ENCODE measurements around the gene MCCC2.
"Not testable (repeated sequence)": the region's sequence is repeated elsewhere in the genome, so short reads cannot be mapped to it uniquely, and the experiment has no call there.

Gene MCCC2

GRCh38 chr5:71662381-71662780, 75.2 kb downstream of the MCCC2 start:
- DNase-seq (ENCODE audit: low read depth): no peak

- no peak for DNase-seq (ENCODE audit: low read depth)
Observed at GRCh38 chr5:71663191-71663969, 76.2 kb downstream of the MCCC2 start.

GRCh38 chr5:71664615-71665014, 77.5 kb downstream of the MCCC2 start:
- not testable (repeated sequence) for DNase-seq (ENCODE audit: low read depth)

- no peak for DNase-seq (ENCODE audit: low read depth)
Observed at GRCh38 chr5:71666321-71666720, 79.2 kb downstream of the MCCC2 start.

GRCh38 chr5:71677977-71678376, 90.8 kb downstream of the MCCC2 start:
- DNase-seq (ENCODE audit: low read depth): no peak

GRCh38 chr5:71679714-71680113, 92.6 kb downstream of the MCCC2 start:
- DNase-seq (ENCODE audit: low read depth): no peak

GRCh38 chr5:71680510-71680909, 93.4 kb downstream of the MCCC2 start:
- no peak for DNase-seq (ENCODE audit: low read depth)

- DNase-seq (ENCODE audit: low read depth): no peak
Observed at GRCh38 chr5:71681296-71681695, 94.2 kb downstream of the MCCC2 start.

- DNase-seq (ENCODE audit: low read depth): no peak
Observed at GRCh38 chr5:71684309-71684708, 97.2 kb downstream of the MCCC2 start.

GRCh38 chr5:71693828-71694427, 106.8 kb downstream of the MCCC2 start:
- DNase-seq (ENCODE audit: low read depth): no peak

- DNase-seq (ENCODE audit: low read depth): no peak
Observed at GRCh38 chr5:71695071-71695470, 107.9 kb downstream of the MCCC2 start.

- no peak for DNase-seq (ENCODE audit: low read depth)
Observed at GRCh38 chr5:71695595-71695994, 108.5 kb downstream of the MCCC2 start.

- no peak for DNase-seq (ENCODE audit: low read depth)
Observed at GRCh38 chr5:71697967-71698366, 110.8 kb downstream of the MCCC2 start.

GRCh38 chr5:71699233-71699632, 112.1 kb downstream of the MCCC2 start:
- no peak for DNase-seq (ENCODE audit: low read depth)

GRCh38 chr5:71699751-71700150, 112.6 kb downstream of the MCCC2 start:
- DNase-seq (ENCODE audit: low read depth): no peak

- no peak for DNase-seq (ENCODE audit: low read depth)
Observed at GRCh38 chr5:71700803-71701202, 113.7 kb downstream of the MCCC2 start.

- DNase-seq (ENCODE audit: low read depth): no peak
Observed at GRCh38 chr5:71701407-71701806, 114.3 kb downstream of the MCCC2 start.

- DNase-seq (ENCODE audit: low read depth): no peak
Observed at GRCh38 chr5:71703941-71704340, 116.8 kb downstream of the MCCC2 start.

GRCh38 chr5:71705421-71705820, 118.3 kb downstream of the MCCC2 start:
- no peak for DNase-seq (ENCODE audit: low read depth)

GRCh38 chr5:71706906-71707305, 119.8 kb downstream of the MCCC2 start:
- DNase-seq (ENCODE audit: low read depth): no peak
